Mucosa of descending colon (tissue), 3 donors: ENCODE results near the gene WNK1. TPM values are rescaled to one million over a fixed set of nuclear protein-coding genes. Genes with fewer than 3 reads are reported as not detected.

Experiments used
- ATAC-seq: fragments of 200-7000 bp; cut with Tn5 transposase; one replicate; pipeline ENCODE4 v1.9.1; 2020; ENCODE audit warnings: mild to moderate bottlenecking, moderate library complexity
- DNase-seq, 3 donors: peaks; one replicate each; pipeline ENCODE4 v3.0.0-alpha.2; 2020
- H3K36me3 ChIP-seq: fragments of 200-600 bp; one replicate; pipeline ENCODE4 v1.8.0; 2021; ENCODE audit warnings: low read depth, mild to moderate bottlenecking
- H3K4me1 ChIP-seq: fragments of 200-600 bp; one replicate; pipeline ENCODE4 v1.8.0; 2021; ENCODE audit warnings: low read depth, mild to moderate bottlenecking
- H3K4me3 ChIP-seq: fragments of 200-600 bp; one replicate; pipeline ENCODE4 v1.8.0; 2021; ENCODE audit warnings: mild to moderate bottlenecking
- H3K9me3 ChIP-seq: fragments of 200-600 bp; one replicate; pipeline ENCODE4 v1.8.0; 2021; ENCODE audit warnings: mild to moderate bottlenecking
- intact Hi-C, 2 donors: fragments of 100-400 bp; cut with DNase I in 1 of 2; cut with micrococcal nuclease in 1 of 2; formaldehyde crosslinking; loops; one replicate each; pipeline versions ENCODE4 v1.11.0 to v1.11.1; 2022; cut with DNase I, micrococcal nuclease
- total RNA-seq, 3 donors: library from RNA; stranded (reverse); fragmentation: NEBNext Ultra II Directional in 2 of 3; extraction: Animal tissue kit (Norgen Biotek cat#: 25700) in 2 of 3; gene quantifications; one replicate each; pipeline versions ENCODE4 v1.2.1 to v1.2.4, GENCODE V29; 2021 to 2023
- TF ChIP-seq, protein P1 (sequence below): fragments of 200-600 bp; IDR thresholded peaks from one replicate; pipeline ENCODE4 v1.8.0; 2022; ENCODE audit warnings: antibody characterized with exemption, mild to moderate bottlenecking
- donor health status: DM: no; HTN: no; CAD: no; lungs with moderate emphysema.
- donor health status: DM: no; HTN: no; CAD: no.
- donor health status: DM: no; HTN: yes; CAD: no.

The WNK1 gene
- total RNA-seq, 3 donors from 2014 or later: 84.0 to 155 (median 85.5) TPM

GRCh38 chr12:725076-725475, 27.3 kb upstream of the WNK1 start:
- TF ChIP-seq, protein P1, sequence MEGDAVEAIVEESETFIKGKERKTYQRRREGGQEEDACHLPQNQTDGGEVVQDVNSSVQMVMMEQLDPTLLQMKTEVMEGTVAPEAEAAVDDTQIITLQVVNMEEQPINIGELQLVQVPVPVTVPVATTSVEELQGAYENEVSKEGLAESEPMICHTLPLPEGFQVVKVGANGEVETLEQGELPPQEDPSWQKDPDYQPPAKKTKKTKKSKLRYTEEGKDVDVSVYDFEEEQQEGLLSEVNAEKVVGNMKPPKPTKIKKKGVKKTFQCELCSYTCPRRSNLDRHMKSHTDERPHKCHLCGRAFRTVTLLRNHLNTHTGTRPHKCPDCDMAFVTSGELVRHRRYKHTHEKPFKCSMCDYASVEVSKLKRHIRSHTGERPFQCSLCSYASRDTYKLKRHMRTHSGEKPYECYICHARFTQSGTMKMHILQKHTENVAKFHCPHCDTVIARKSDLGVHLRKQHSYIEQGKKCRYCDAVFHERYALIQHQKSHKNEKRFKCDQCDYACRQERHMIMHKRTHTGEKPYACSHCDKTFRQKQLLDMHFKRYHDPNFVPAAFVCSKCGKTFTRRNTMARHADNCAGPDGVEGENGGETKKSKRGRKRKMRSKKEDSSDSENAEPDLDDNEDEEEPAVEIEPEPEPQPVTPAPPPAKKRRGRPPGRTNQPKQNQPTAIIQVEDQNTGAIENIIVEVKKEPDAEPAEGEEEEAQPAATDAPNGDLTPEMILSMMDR: no peak
- H3K36me3 ChIP-seq: no peaks in the 10 kb centered on the region
- intact Hi-C loops: no loop called here
- ATAC-seq (no peak), DNase-seq (no peak)
- H3K9me3 ChIP-seq: no peaks in the 10 kb centered on the region
- no peaks in the 10 kb centered on the region for H3K4me1 ChIP-seq
- no peak overlapping the region for H3K4me3 ChIP-seq

DNA sequence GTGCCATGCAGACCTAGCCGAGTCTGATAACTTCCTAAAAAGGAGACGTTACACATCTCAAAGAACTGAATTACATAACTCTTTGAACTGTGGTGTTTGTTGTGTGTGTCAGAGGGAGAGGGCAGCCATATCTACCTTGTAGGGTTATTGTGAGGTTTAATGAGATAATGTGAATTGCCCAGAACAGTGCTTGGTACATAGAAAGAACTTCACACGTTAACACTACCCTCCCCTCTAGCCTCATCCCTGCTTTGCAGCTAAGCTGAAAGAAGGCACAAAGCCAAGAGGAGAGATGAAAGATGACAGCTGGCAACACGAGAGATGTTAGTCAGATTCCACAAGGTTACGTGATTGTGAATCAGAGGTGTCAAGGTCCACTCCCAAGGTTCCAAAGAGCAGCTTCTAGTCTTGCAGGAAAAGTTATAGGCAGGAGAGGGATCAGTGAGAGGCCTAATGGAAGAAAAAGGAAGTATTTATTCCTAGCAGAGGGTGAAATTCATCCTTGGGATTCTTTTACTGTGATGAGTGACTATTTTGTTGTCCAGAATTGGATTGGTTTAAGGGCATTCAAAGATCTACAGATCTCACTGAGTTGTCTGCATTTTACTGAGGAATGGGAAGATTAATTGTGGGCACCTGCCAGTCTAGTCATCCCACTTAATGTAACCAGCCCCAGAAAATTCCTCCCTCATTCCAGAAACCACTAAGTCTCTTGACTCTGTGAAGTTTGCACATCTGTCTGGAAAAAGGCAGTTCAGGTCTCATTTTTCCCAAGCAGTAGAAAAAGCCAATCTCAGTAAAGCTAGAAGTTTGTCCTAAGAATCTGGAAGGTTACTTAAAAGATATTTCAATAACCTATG, 25.9 kb upstream of the WNK1 start:
- TF ChIP-seq, protein P1: no peak
- no peaks in the 10 kb centered on the region for H3K36me3 ChIP-seq
- no peak overlapping the region for H3K4me3 ChIP-seq
- DNase-seq: no peak
- ATAC-seq: peak; percentile 24
- intact Hi-C loops: no loop called here
- H3K4me1 ChIP-seq: no peaks in the 10 kb centered on the region
- no peaks in the 10 kb centered on the region for H3K9me3 ChIP-seq

GRCh38 chr12:727321-727720, 25.1 kb upstream of the WNK1 start:
- no peaks in the 10 kb centered on the region for H3K9me3 ChIP-seq
- intact Hi-C loops: no loop called here
- ATAC-seq (no peak), DNase-seq (no peak)
- H3K4me3 ChIP-seq: no peak overlapping the region
- TF ChIP-seq, protein P1: no peak
- H3K36me3 ChIP-seq: no peaks in the 10 kb centered on the region
- H3K4me1 ChIP-seq: no peaks in the 10 kb centered on the region

DNA sequence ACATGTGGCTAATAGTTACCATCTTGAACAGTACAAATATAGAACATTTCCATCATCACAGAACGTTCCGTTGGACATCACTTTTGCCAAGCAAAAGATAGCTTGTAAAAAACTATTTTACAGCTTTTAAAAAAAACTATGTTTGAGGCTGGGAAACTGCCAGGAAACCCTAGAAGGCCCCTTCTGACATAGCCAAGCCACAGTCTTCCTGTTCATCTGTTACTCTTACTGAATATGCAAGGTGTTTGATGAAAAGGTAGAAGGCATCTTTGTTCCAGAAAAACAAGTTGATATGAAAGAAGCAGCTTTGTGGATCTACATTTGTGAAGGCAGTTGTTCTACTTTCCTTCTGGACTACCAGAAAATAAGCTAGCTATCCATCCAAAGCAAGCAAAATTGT, 23.6 kb upstream of the WNK1 start:
- ATAC-seq: peak; percentile 48
- DNase-seq: no peak

DNA sequence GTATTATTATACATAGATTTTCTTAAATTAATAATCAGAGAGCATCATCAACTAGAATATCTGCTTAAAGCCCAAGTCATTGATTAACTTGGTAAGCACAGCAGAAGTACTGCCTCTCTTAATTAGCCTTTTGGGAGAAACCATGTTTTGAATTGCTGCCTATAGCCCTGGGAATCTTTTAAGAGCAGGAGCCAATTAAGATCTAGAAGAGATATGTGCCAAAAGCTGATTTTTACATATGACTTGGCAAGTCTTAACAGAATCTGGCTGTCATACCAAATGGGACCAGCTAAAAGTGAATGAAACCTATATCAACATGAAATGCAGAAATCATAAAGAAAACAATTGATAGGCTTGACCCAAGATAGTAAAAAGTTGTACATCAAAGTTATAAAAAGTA, 23.2 kb upstream of the WNK1 start:
- TF ChIP-seq, protein P1: no peak
- ATAC-seq (no peak), DNase-seq (no peak)
- Histone ChIP-seq H3K4me3 (no peak overlapping the region), H3K4me1 (no peaks in the 10 kb centered on the region), H3K36me3 (no peaks in the 10 kb centered on the region), H3K9me3 (no peaks in the 10 kb centered on the region)
- intact Hi-C loops: no loop called here

More for the DNA sequence above, 23.6 kb upstream of the WNK1 start:
- no peak overlapping the region for H3K4me3 ChIP-seq
- H3K4me1 ChIP-seq: no peaks in the 10 kb centered on the region
- no peaks in the 10 kb centered on the region for H3K9me3 ChIP-seq
- H3K36me3 ChIP-seq: no peaks in the 10 kb centered on the region
- intact Hi-C loops: no loop called here
- TF ChIP-seq, protein P1: no peak
